ENCODE results near the gene VWDE.
"Not testable (repeated sequence)": the region's sequence is repeated elsewhere in the genome, so short reads cannot be mapped to it uniquely, and the experiment has no call there.

Gene VWDE

GRCh38 chr7:12422554-12423320 lies 19.1 kb upstream of the VWDE start:
- Mint-ChIP-seq H3K4me3 (no peak overlapping the region), H3K4me1 (ENCODE audit: low read depth in 2 of 2) (no peaks in the 10 kb centered on the region), H3K27me3 (no peaks in the 10 kb centered on the region), H3K36me3 (ENCODE audit: insufficient read depth) (peaks cover 3% of the 10 kb centered on the region), H3K27ac (no peak overlapping the region), H3K9me3 (peaks cover 0 to 3% of the 10 kb centered on the region in 2 donors)
- ATAC-seq (replicated peaks) (no peak), DNase-seq (no peak)

- no peak overlapping the region for H3K27ac Mint-ChIP-seq
- no peak for ATAC-seq (replicated peaks)
- no peak overlapping the region for H3K4me3 Mint-ChIP-seq
- no peaks in the 10 kb centered on the region for H3K9me3 Mint-ChIP-seq
- no peaks in the 10 kb centered on the region for H3K4me1 Mint-ChIP-seq (ENCODE audit: low read depth in 2 of 2)
- no peaks in the 10 kb centered on the region for H3K36me3 Mint-ChIP-seq (ENCODE audit: insufficient read depth)
- no peak for DNase-seq
- H3K27me3 Mint-ChIP-seq, result no peaks in the 10 kb centered on the region
These were observed 14.8 kb upstream of the VWDE start for GRCh38 chr7:12418452-12418851.

GRCh38 chr7:12415072-12415471 lies 11.4 kb upstream of the VWDE start:
- H3K27me3 Mint-ChIP-seq, result no peaks in the 10 kb centered on the region
- H3K36me3 Mint-ChIP-seq (ENCODE audit: insufficient read depth), result peaks cover 2% of the 10 kb centered on the region
- no peak for ATAC-seq (replicated peaks)
- no peak for DNase-seq
- no peaks in the 10 kb centered on the region for H3K9me3 Mint-ChIP-seq
- H3K4me3 Mint-ChIP-seq, result no peak overlapping the region
- no peak overlapping the region for H3K27ac Mint-ChIP-seq
- H3K4me1 Mint-ChIP-seq (ENCODE audit: low read depth in 2 of 2), result no peaks in the 10 kb centered on the region

DNA sequence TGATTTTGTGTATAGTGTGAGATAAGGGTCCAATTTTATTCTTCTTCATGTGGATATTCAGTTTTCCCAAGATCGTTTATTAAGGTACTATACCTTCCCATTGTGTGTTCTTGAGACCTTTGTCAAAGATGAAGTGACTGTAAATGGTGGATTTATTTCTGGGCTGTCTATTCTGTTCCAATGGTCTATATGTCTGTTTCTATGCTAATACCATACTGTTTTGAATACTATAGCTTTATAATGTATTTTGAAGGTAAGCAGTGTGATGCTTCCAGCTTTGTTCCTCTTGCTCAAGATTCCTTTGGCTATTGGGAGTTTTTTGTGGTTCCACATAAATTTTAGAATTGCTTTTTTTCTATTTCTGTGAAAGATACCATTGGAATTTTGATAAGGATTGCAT lies 8.7 kb upstream of the VWDE start:
- DNase-seq (no peak), ATAC-seq (replicated peaks) (no peak)
- Mint-ChIP-seq H3K9me3 (peaks cover 0 to 2% of the 10 kb centered on the region in 2 donors), H3K4me1 (ENCODE audit: low read depth in 2 of 2) (no peaks in the 10 kb centered on the region), H3K27ac (no peak overlapping the region), H3K4me3 (no peak overlapping the region), H3K36me3 (ENCODE audit: insufficient read depth) (peaks cover 2% of the 10 kb centered on the region), H3K27me3 (peaks cover 0 to 5% of the 10 kb centered on the region in 2 donors)

DNA sequence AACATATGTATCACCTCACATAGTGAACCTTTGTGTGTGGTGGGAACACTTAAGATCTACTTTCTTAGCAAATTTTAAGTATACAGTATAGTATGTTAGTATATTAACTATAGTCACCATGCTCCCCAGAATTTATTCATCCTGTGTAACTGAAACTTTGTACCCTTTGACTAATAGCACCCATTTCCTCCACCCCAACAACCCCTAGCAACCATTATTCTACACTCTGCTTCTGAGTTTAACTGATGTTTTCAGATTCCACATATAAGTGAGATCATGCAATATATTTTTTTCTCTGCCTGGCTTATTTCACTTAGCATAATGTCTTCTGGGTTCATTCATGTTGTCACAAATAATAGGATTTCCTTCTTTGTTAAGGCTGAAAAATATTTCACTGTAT lies 6.9 kb upstream of the VWDE start:
- no peak for DNase-seq
- Mint-ChIP-seq H3K36me3 (ENCODE audit: insufficient read depth) (peaks cover 2% of the 10 kb centered on the region), H3K9me3 (peaks cover 0 to 3% of the 10 kb centered on the region in 2 donors), H3K27me3 (peaks cover 0 to 17% of the 10 kb centered on the region in 2 donors), H3K4me1 (ENCODE audit: low read depth in 2 of 2) (no peaks in the 10 kb centered on the region), H3K4me3 (no peak overlapping the region), H3K27ac (no peak overlapping the region)
- ATAC-seq (replicated peaks), result no peak

DNA sequence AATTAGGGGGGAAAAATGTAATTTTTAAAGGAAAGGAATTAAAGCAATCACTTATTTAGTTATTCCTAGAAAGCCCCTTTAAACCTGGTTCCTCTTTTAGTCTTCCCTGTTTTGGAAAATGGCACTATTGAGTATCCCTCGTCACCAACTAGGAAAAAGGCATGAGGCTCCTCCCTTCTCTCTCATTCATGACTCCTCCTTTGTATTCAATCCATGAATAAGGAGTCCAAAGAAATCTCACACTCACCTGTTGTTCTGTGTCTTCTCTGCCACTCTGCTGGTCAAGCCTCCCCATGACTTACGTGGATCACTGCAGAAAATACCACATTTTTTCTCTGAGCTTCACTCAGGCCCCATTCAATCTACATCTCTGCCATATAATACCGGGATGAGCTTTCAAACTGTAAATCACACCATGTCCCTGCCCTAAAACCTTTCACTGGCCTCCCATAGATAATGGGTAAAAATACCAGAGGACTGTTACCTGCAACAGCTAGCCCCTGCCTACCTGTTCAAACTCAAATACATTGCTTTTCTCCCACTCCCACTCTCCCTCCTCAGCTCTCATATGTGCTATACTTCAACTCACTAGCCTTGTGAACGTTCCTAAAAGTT lies 5.5 kb upstream of the VWDE start:
- Mint-ChIP-seq H3K27ac (no peak overlapping the region), H3K4me1 (ENCODE audit: low read depth in 2 of 2) (peaks cover 0 to 3% of the 10 kb centered on the region in 2 donors), H3K36me3 (ENCODE audit: insufficient read depth) (peaks cover 2% of the 10 kb centered on the region), H3K4me3 (no peak overlapping the region), H3K9me3 (peaks cover 0 to 3% of the 10 kb centered on the region in 2 donors), H3K27me3 (peaks cover 0 to 21% of the 10 kb centered on the region in 2 donors)
- ATAC-seq (replicated peaks) (no peak), DNase-seq (no peak)

DNA sequence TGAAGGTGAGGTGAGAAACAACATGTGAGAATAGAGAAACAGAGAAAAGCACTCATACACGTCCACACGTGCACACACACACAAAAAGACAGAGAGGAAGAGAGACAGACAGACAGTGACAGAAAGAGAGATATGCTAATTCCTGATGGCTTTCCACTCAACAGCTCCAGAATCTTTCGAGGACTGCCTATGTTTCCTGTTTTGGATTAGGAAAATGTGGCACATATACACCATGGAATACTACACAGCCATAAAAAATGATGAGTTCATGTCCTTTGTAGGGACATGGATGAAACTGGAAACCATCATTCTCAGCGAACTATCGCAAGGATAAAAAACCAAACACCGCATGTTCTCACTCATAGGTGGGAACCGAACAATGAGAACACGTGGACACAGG lies 4.0 kb upstream of the VWDE start:
- not testable (repeated sequence) for DNase-seq; H3K36me3 Mint-ChIP-seq (ENCODE audit: insufficient read depth); H3K27ac Mint-ChIP-seq; H3K9me3 Mint-ChIP-seq; ATAC-seq (replicated peaks); H3K4me3 Mint-ChIP-seq
- peaks cover 6 to 35% of the 10 kb centered on the region in 2 donors for H3K27me3 Mint-ChIP-seq
- H3K4me1 Mint-ChIP-seq (ENCODE audit: low read depth in 2 of 2), result peaks cover 11 to 12% of the 10 kb centered on the region in 2 donors

GRCh38 chr7:12402365-12402725 lies 1.3 kb downstream of the VWDE start:
- no peak for ATAC-seq (replicated peaks)
- Mint-ChIP-seq H3K4me1 (ENCODE audit: low read depth in 2 of 2) (peaks cover 12% of the 10 kb centered on the region in 2 donors), H3K9me3 (peaks cover 0 to 5% of the 10 kb centered on the region in 2 donors), H3K27ac (no peak overlapping the region), H3K27me3 (peaks cover 19 to 63% of the 10 kb centered on the region in 2 donors), H3K4me3 (no peak overlapping the region), H3K36me3 (ENCODE audit: insufficient read depth) (no peaks in the 10 kb centered on the region)
- no peak for DNase-seq

DNA sequence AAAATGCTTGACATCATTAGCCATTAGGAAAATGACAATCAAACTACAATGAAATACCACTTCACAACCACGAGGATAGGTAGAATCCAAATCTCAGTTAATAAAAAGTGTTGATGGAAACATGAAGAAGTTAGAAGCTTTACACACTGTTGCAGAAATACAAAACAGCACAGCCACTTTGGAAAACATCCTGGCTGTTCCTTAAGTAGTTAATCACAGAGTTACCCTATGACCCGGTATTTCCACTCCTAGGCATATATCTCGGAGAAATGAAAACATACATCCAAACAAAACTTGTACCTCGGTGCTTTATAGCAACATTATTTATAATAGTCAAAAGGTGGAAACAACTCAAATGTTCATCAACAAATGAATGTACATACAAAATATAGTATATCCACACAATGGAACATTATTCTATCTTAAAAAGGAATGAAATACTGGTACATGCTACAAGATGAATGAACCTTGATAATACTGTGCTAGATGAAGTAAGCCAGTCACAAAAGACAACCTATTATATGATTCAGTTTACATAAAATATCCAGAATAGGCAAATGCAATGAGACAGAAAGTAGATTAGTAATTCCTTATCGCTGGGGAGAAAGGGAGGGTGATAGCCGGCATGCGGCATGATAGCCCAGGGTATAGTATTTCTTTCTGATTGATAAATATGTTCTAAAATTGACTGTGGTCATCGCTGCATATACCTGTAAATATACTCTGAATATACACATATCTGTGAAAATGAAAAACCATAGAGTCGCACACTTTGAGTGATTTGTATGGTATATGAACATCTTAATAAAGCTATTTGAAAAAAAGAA lies 1.9 kb downstream of the VWDE start:
- DNase-seq (no peak), ATAC-seq (replicated peaks) (no peak)
- Mint-ChIP-seq H3K4me1 (ENCODE audit: low read depth in 2 of 2) (peaks cover 12% of the 10 kb centered on the region in 2 donors), H3K4me3 (no peak overlapping the region), H3K9me3 (peaks cover 0 to 4% of the 10 kb centered on the region in 2 donors), H3K27me3 (peaks cover 19 to 60% of the 10 kb centered on the region in 2 donors), H3K27ac (no peak overlapping the region), H3K36me3 (ENCODE audit: insufficient read depth) (no peaks in the 10 kb centered on the region)

DNA sequence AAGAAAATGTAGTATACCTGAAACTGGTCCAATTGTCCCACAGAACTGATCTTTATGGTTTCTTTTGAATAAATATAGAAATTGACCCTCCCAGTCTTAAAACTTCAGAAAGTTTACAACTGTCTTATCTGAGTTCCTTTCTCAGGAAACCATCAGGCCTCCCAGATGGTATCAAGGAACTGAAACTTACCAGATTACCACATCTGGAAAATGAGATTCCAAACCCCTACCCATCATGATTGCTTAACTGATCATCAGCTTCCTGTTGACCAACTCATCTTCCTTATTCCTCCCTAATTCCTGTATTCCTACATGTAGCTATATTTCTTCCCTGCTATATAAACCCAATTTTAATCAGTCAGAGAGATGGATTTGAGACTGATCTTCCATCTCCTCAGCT lies 5.5 kb downstream of the VWDE start:
- Mint-ChIP-seq H3K36me3 (ENCODE audit: insufficient read depth) (no peaks in the 10 kb centered on the region), H3K4me1 (ENCODE audit: low read depth in 2 of 2) (peaks cover 3 to 4% of the 10 kb centered on the region in 2 donors), H3K4me3 (no peak overlapping the region), H3K9me3 (peaks cover 0 to 4% of the 10 kb centered on the region in 2 donors), H3K27me3 (peaks cover 17 to 41% of the 10 kb centered on the region in 2 donors), H3K27ac (no peak overlapping the region)
- ATAC-seq (replicated peaks) (no peak), DNase-seq (no peak)

- peaks cover 0 to 4% of the 10 kb centered on the region in 2 donors for H3K9me3 Mint-ChIP-seq
- no peak overlapping the region for H3K27ac Mint-ChIP-seq
- peaks cover 0 to 1% of the 10 kb centered on the region in 2 donors for H3K4me1 Mint-ChIP-seq (ENCODE audit: low read depth in 2 of 2)
- ATAC-seq (replicated peaks) (no peak), DNase-seq (no peak)
- no peak overlapping the region for H3K4me3 Mint-ChIP-seq
- H3K27me3 Mint-ChIP-seq, result peaks cover 13 to 42% of the 10 kb centered on the region in 2 donors
- no peaks in the 10 kb centered on the region for H3K36me3 Mint-ChIP-seq (ENCODE audit: insufficient read depth)
These were observed 6.0 kb downstream of the VWDE start for GRCh38 chr7:12397671-12398070.

- not testable (repeated sequence) for H3K27ac Mint-ChIP-seq; H3K36me3 Mint-ChIP-seq (ENCODE audit: insufficient read depth); DNase-seq; H3K4me3 Mint-ChIP-seq; H3K9me3 Mint-ChIP-seq; ATAC-seq (replicated peaks); H3K4me1 Mint-ChIP-seq (ENCODE audit: low read depth in 2 of 2)
- peaks cover 10 to 40% of the 10 kb centered on the region in 2 donors for H3K27me3 Mint-ChIP-seq
These were observed 7.0 kb downstream of the VWDE start for GRCh38 chr7:12396670-12397069.

DNA sequence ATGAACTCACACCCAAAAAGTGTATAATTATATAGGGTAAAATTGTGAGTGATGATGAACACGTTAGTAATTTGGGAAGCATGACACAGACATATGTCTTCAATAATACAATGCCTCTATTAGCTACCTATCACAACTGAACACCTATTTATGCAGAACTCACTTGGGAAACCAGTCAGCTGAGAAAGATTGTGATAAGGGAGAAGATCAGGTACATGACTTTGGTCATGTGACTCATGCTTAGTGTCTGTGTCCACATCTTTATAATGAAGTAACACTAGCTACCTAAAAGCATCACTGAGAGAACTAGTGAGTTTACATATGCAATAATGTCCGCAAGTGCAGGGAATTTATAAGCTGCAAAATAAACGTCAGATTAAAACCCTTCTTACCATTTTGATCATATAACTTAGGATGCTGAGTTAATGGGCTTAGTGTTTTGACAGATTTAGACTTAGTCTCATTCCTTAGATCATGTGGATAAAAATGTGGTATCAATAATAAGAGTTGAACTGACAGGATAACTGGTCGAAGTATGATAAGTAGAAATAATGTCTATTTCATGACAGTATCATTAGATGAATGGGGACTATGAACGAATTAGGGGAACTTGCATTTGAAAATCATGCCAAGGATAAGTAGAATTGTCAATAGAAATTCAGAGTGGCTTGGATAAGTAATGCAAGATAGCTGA lies 11.6 kb downstream of the VWDE start:
- DNase-seq (no peak), ATAC-seq (replicated peaks) (no peak)
- Mint-ChIP-seq H3K27ac (no peak overlapping the region), H3K4me3 (no peak overlapping the region), H3K9me3 (no peaks in the 10 kb centered on the region), H3K36me3 (ENCODE audit: insufficient read depth) (no peaks in the 10 kb centered on the region), H3K27me3 (peaks cover 0 to 12% of the 10 kb centered on the region in 2 donors), H3K4me1 (ENCODE audit: low read depth in 2 of 2) (no peaks in the 10 kb centered on the region)

Data from effector memory CD8-positive, alpha-beta T cell (primary cell).